ENCODE results near the gene MDM1.

MDM1 gene

DNA sequence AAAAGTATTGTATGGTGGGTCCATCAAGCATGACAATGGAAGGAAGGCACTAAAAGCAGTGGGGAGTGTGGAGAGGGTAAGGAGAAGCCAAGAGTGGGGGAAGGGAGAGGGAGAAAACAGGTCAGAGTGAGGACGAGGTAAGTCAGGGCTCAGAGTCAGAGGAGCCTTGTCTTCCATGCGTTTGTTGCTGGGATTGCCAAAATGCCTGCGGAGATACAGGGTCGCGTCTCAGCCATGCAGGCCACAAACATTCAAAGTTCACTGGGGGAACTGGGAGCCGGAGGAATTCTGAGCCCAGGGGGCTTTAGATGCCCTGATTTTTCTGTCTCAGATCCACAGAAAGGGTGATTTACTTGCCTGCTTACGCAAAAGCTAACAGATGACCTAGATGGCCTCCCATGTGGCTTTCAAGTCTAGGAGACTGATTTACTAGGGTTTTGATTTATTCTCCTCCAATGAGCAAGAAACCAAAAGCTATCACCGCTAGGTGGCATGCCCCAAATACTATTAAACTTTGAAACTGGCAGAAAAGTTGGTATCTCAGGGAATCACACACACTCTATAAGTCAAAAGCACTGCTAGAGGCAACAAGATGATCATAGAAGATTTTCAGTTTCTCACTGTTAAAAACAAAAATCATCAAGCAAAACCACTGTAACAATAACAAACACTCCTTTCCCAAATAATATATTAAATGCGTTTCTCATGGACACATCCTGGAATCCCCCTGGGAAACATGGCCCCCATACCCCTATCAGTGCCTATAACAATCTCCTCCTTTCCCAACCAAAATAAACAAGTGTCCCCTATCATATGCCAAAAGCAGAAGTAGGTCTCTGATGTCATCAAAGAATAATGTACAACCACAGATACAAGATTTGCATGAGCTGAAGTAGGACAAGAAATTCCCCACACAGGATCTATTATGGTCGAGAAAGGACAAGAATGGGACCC, 26.6 kb upstream of the MDM1 start:
- DNase-seq (ENCODE audit: low spot score) = peak; percentile 57

DNA sequence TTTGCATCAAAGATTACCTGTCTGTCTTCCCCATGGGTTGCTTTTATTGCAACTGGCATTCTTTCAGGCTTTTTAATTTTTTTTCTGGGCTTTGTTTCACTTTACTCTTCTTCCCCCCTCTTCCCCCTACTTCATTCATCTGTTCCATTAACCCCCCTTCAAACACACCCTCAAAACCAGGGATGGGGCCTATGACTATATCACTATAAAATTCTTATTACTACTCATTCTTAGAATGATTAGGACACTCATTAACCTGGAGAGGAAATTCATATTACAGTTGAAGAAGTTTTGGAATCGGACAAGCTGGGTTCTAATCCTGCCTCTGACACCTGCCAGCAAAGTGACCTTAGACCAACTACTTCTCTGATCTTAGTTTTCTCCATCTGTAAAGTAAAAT, 24.8 kb upstream of the MDM1 start:
- no peak for DNase-seq (ENCODE audit: low spot score)

DNA sequence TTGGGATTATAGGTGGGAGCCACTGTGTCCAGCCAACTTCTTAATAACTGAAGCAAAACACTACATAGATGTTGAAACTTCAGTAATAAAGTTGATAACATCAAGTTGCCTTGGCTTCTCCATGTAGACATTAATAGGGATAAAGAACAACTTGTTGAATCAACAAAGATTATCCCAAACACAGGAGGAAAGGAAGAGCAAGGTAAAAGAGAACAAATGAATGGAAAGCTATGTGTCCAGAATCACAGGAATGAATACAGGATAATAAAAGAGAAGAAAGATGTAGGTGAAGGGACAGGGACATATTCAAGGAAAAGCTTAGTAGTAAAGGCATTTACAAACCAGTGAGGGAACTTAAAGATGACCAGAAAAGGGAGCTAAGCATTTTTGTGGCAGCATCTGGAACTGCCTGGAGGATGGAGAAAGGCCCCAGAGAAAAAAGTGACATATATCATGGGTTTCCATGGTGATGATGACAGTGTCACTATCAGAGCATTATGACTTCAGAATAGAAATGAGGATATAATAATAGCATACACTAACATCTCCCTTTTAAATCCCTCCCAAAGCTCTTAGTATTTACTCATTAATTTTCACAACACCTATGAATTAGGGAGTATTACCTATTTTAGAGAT, 24.0 kb upstream of the MDM1 start:
- no peak for DNase-seq (ENCODE audit: low spot score)

DNA sequence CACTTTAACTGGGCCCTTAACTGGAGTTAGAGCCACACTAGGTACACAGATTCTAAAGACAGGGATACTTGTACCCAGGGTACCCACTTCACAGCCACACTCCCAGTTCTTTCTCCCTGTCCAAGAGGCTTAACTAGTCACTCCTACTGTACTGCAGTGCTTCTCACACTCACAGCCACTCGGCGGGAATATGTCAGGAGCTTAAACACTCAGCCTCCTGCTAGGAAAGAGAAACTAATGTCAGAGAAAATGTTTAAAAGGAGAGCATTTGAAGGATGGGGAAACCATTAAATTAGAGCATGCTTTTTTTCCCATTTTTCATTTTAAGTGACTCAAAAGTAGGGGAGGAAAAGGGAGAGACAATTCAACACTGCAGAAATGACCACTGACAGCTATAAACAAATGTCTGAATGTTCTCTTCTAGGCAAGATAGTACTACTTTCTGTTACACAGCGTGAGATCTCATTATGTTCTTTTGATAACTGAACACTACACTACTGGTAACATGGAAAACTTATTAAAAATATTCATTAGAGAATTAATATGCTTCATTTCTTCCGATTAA, 22.9 kb upstream of the MDM1 start:
- no peak for DNase-seq (ENCODE audit: low spot score)

DNA sequence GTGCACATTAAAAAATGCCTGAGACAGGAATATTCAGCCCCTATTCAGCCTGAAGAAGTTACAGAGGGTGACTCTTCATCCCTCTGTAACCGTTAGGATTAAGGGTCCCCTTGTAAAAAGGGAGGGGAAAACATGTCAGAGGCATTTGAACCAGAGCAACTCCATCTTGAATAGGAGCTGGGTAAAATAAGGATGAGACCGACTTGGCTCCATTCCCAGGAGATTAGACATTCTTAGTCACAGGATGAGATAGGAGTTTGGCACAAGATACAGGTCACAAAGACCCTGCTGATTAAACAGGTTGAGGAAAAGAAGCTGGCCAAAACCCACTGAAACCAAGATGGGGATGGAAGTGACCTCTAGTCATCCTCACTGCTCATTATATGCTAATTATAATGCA, 19.9 kb upstream of the MDM1 start:
- no peak for DNase-seq (ENCODE audit: low spot score)

DNA sequence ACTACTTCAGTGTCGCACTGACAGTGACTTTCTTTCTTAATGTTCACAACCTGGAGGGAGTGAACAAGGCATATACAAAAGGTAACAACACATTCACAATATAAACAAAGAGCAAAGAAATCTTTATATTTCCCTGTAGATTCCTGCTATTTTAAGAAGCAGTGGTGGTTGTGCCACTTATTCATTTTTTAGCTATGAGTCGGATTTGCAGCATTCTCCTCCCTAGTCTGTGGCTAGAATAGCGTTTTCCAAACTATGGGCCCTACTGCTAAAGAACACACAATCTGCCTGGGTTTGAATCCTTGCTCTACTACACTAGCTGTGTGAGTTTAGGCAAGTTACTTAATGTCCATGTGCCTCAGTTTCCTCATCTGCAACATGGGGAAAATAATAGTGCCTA, 18.6 kb upstream of the MDM1 start:
- no peak for DNase-seq (ENCODE audit: low spot score)

DNA sequence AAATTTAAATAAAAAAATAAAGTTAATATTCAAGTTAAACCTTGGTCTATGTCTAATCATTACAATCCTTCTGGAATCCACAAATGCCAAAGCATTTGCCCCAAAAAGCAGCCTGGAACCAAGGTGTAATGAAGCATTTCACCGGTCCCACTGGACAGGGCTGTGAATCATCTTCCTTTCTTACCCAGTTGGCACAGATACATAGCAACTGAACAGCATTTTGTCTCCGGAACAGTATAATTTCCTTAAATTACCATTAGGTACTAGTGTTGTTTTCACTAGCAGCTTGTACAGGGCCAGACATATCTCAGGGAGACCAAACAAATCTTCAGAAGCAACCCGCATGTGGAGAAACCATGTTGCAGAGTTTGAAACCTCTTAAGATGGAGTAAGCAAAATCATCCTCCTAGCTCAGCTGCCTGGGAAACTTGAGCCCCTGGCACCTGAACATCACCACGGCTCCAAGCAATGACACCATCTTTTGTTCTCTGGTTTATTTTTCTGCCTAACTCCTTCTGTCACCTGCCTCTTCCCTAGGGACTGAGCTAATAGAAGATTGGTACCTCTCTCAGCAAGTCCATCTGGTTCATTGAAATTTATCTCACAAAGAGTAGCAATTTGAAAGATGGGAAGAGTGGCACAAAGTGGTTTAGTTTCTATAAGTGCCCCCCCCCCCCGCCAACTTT, 17.9 kb upstream of the MDM1 start:
- peak; percentile 50 for DNase-seq (ENCODE audit: low spot score)

DNA sequence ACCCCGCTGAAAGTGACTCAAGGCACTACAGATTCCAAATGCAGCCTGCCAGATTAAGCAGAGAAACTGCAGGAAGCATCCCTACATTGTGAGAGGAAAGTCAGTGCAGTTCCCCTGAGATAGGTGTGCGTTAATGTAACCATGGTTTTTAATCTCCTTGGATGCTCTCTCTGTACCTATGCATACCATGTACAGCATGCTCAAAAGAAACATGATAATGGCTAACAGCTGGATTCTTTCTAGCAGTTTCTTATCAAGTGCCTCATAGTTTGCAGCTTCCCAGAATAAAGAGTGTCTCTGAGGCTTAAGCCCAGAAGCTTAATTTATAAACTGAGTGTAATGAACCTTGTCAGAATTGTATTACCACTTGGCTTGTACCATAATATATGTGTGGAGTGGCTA, 17.1 kb upstream of the MDM1 start:
- no peak for DNase-seq (ENCODE audit: low spot score)

DNA sequence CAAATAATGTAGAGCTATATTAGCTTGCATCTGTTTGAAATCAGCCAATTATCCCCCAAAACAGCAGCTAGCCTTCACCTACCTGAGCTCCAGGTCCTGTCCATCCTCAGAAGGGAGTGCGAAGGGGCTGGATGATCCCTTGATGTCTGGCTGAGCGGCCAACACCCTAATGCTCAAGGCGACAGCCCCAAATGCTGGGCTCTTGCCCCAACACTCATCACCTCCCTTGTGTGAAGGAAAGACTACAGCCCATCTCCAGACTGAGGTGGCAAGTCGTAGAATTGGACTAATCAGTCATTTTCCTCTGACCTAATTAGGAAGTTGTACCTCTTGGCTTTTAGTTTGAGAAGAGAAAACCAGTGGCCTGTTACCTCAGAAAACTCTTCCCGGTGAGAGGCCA, 16.3 kb upstream of the MDM1 start:
- no peak for DNase-seq (ENCODE audit: low spot score)

DNA sequence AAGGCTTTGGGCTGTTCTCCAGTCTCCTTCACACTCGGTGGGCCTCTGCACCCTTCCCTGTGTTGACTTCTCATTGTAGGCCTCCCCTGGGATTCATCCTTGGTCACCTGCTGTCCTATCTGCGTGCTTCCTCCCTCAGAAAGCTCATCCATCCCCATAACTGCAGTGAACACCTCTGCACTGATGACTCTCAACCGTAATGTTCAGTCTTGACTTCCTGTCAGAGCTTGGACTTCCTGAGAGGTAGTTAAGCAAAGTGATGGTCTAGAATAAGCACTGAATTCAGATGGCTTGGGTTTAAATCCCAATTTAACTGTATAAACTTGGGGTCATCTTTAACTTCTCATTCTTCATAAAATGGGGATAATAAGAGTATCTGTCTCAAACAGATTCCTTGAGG, 13.6 kb upstream of the MDM1 start:
- no peak for DNase-seq (ENCODE audit: low spot score)

DNA sequence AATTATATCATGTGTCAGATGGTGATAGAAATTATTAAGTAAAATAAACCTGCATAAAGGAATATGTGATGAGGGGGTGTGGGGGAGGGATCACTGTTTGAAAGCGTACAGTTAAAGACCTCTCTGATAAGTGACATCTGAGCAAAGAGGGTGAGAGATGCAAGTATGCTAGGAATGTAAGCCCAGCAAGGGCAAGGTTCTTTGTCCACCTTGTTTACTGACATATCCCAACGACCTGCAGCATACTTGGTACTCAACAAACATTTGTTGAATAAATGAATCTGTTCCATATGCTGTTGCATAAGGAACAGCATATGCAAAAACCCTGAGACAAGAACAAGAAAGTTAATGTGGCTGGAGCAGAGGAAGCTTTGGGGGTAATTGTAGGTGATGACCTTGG, 12.0 kb upstream of the MDM1 start:
- DNase-seq (ENCODE audit: low spot score) = no peak

DNA sequence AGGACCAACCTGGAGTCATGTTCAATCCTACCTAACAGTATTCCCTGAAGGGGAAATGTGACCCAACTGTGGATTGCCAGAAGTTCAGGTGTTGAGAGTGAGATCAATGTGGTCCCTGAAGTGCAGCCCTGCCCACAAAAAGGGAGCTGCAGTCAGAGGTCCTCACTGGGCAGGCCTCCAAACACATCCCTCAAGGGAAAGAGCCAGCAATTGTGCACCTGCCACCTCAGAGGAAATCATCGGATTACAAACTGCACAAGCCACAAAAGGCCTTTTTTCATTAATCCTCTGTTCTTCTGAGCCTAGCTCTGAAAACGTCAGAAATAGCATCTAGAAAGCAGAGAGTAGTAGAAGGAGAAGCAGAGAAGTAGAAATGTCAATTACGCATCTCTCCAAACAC, 10.8 kb upstream of the MDM1 start:
- no peak for DNase-seq (ENCODE audit: low spot score)

DNA sequence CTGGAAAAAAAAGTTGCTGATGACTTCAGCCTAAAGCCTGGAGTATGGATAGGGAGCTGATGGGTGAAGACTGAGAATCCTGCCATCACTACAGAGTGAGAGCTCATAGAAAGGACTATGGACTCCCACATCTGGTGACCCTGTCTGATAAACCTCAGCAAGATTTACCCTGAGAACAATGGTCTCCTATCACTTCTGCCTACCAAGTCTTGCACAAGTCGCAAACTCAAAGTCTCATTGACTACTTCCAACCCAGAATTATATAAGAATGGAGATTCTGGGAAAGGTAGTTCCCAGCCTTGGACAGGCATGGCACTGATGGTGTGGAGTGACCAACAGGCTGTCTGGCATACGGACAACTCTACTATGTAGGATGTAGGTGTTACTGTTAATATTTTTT, 9.7 kb upstream of the MDM1 start:
- no peak for DNase-seq (ENCODE audit: low spot score)

DNA sequence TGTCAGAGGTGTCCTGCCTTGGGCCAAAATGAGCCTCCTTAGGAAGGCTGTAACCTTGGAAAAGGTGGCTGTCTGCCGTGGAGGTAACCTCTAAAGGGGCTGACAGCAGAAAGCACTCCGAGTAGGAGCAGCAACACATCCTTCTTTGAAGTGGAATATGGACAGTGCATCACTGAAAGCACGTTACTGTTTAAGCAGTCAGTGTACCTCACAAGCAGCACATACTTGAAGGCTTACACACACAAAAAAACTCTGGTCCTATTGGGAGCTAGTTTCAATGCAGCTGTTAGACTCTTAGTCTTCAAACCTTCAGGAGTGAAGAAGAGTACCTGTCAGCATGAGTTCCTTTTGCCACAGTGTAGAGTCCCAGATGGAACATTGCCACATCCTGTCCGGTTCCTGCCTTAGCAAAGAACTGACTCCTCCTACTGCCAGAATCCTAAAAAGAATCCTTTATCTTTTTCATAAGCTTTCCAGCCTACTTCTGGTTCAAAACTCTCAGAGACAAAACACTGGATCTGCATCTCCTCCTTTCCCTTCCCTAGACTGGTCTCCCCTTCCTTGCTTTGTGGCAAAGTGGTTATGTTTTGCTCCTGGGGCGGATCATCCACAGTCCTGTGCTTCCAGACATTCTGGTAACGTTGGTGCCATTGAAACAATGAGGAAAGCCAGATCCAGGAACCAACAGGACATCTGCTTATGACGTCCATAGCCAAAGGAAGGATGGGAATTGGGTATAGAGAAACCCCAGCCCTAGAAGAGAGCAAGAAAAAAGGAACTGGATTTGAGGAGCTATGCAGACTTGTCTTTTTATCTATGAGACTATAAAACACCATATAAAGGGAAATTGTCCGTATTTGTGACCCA, 8.5 kb upstream of the MDM1 start:
- DNase-seq (ENCODE audit: low spot score) = no peak

DNA sequence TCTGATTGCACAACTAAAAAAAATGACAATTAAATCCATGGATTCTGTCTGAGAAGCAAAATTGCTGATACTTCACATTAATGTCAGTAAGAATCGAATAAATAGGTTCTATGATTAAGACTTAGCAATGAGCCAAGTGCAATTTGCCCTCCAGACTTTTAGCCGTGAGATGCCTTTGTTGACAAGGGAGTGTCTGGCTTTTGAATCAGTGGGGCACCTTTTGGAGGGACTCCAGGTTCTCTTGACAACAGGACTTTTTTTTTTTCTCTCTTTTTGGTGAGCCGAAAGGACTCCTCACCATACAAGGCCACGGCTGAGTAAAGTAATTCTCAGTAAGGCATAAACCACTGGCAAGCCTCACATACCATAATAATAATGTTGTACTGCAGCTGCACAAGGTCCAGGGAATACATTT, 4.7 kb upstream of the MDM1 start:
- no peak for DNase-seq (ENCODE audit: low spot score)

DNA sequence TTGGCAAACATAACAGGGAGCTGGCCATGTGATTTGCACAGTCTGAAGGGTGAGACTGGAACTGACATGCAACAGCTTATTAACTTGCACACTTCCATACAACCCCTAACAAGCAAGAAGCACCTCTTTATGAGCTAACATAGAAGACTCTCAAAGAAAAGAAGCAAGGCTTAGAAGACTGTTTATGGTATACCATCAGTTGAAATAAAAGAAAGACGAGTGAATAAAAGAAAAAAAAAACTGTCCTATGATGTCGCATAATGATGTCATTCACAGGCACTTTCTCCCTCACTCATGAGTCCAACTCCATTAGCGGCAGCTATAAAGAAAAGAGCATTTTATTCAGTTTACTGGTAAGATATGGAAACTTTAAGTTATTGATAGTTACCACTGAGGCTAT, 3.3 kb upstream of the MDM1 start:
- no peak for DNase-seq (ENCODE audit: low spot score)

DNA sequence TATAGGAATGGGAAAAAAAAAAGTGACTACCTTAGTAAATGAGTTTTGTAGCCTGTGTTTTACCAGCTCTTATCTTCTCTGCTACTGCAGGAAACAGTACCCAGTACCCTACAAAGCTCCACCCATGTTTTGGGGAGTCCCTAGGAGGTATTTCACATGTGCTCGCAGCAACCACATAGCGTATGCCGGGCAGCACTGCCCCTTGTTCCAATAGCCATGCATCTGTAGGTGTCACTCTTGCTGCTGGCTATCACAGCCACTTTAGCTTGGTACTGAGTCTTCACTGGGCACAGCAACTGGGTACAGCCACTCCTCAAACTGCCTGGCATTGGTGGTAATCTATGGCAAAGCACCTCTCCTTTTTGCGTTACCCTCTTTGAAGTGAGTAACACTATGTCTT, 2.0 kb upstream of the MDM1 start:
- no peak for DNase-seq (ENCODE audit: low spot score)

DNA sequence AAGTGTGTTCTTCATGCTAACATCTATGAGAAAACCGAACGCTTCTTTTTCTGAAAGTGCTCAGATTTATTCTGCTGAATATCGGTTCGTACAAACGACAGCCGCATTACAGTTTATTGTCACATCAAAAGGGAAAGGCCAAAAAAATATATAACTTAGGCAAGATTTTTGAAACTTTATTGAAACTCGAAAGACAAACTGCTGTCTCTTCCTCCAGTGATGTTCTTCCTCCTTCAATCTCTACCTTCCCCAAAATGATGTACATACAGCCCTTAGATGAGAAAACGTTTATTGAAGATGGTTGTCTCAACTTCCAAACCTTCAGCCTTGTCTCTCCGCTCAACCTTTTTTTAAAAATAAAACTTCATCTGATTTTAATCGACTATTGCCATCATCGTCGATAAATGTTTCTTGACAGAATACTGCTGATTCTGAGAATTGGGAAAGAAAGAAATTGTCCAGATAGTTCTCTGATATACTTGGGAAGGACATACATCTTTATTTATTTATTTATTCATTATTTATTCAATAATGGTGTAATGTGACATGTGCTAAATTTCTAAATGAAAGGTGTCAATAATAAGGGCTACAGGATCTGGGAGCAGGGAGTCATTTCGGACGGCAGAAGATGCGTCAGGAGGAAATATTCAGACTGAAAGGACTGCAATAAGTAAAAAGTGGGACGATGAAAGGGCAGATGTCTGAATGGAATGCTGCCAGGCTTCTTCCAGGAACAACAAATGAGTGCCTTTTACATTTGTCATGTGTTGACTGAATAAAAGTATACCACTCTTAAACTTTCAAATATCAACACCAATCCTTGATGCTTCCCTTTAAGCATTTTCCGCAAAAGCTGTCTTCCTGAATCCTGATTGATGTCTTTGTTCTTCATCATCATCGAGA, 817 bp upstream of the MDM1 start:
- no peak for DNase-seq (ENCODE audit: low spot score)

DNA sequence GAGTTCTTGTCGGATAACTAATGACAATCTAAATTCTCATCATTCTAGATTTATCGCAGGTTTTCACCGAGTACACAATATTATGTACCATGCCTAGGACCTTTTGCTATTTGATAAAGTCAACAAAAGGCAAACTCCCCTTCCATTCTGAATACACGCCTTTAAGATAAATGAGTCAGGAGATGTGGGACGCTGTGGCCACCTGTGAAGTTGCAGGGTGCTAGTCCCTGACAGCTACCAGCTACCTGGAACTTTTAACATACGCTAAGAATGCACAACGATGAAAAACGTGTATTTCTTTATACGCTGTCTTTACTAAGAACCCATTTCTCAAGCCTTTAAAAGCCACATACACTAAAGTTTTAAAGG, 678 bp downstream of the MDM1 start:
- DNase-seq (ENCODE audit: low spot score) = no peak

DNA sequence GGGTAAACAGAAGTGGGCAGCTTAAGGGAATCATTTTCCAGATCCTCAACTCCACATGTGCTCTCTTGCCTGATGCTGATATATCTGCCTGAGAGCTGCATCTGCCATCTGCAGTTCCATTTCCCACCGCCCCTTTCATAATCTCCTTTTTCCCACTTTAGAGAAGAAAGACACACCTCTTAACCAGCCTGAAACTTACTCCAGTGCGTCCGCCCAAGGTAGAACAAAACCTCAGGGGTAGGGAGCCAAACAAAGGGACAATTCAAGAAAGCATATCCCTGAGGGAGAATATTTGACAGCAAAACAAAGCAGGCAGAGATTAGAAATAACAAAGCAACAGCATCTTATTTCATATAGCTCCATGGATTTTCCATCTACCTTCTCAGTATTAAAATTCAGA, 4.3 kb downstream of the MDM1 start:
- DNase-seq (ENCODE audit: low spot score) = no peak

Data from SK-N-DZ (cell line).